Kidney (tissue), 14 donors: Measurements from ENCODE around the gene KIR2DL1. TPM values are rescaled to one million over a fixed set of nuclear protein-coding genes. Genes with fewer than 3 reads are reported as not detected.

Source experiments
- DNase-seq, 5 donors: peaks; one replicate each; pipeline ENCODE4 v3.0.0-alpha.2; 2013 to 2020
- FAIRE-seq: peaks from 2 replicates; lab custom pipeline; 2012; peaks lifted over from hg19 to GRCh38; lab: Jason Lieb, UNC
- H3K27ac ChIP-seq, 2 donors: one replicate each; pipeline ENCODE4 v1.7.0; 2013; ENCODE audit warnings: low read depth in 2 of 2, low read length in 2 of 2, inconsistent platforms in 1 of 2
- H3K27me3 ChIP-seq: one replicate; pipeline ENCODE4 v1.7.1; 2013; ENCODE audit warnings: low read length, inconsistent platforms; ENCODE audit not compliant: control insufficient read depth, insufficient read depth
- H3K36me3 ChIP-seq, 3 donors: one replicate each; pipeline versions ENCODE4 v1.7.0 to v1.7.1; 2013; ENCODE audit warnings: low read length in 3 of 3, control low read depth in 1 of 3, inconsistent platforms in 1 of 3; ENCODE audit not compliant: insufficient read depth in 3 of 3, control insufficient read depth in 2 of 3
- H3K4me1 ChIP-seq, 3 donors: one replicate each; pipeline versions ENCODE4 v1.7.0 to v1.7.1; 2013; ENCODE audit warnings: low read length in 3 of 3, inconsistent platforms in 1 of 3, low read depth in 1 of 3; ENCODE audit not compliant: control insufficient read depth in 2 of 3, insufficient read depth in 2 of 3
- H3K4me3 ChIP-seq, 3 donors: one replicate each; pipeline versions ENCODE4 v1.7.0 to v1.8.1; 2013; ENCODE audit warnings: low read length in 3 of 3, control low read depth in 1 of 3, inconsistent platforms in 1 of 3
- H3K9ac ChIP-seq, 3 donors: one replicate each; pipeline versions ENCODE4 v1.7.0 to v1.7.1; 2013; ENCODE audit warnings: low read length in 3 of 3, control low read depth in 1 of 3, inconsistent platforms in 1 of 3
- H3K9me3 ChIP-seq, 3 donors: one replicate each; pipeline versions ENCODE4 v1.7.0 to v1.7.1; 2013; ENCODE audit warnings: low read length in 3 of 3, control low read depth in 1 of 3, inconsistent platforms in 1 of 3; ENCODE audit not compliant: control insufficient read depth in 2 of 3, insufficient read depth in 1 of 3
- intact Hi-C: fragments of 100-400 bp; cut with DNase I; formaldehyde crosslinking; loops from one replicate; pipeline ENCODE4 v1.11.1; 2022
- polyA plus RNA-seq: library from polyadenylated mRNA; stranded (reverse); fragments of 350-450 nt; fragmentation: Illumina TruSeq; extraction: RNeasy Lipid Tissue Mini Kit (QIAGEN cat#74804); gene quantifications from one replicate; pipeline ENCODE4 v1.2.3, GENCODE V29; 2014; ENCODE audit warnings: low read depth, low replicate concordance; ENCODE audit not compliant: insufficient read depth
- total RNA-seq: library from RNA; stranded (reverse); fragmentation: NEBNext Ultra II Directional; extraction: Animal tissue kit (Norgen Biotek cat#: 25700); gene quantifications from one replicate; pipeline ENCODE4 v1.2.1, GENCODE V29; 2021
- TF ChIP-seq, protein P1 (sequence below): IDR thresholded peaks from 3 replicates; pipeline ENCODE4 v1.5.1; 2012; ENCODE audit warnings: mild to moderate bottlenecking, moderate library complexity, borderline replicate concordance; ENCODE audit not compliant: insufficient read depth; ENCODE audit errors: extremely low read depth
- donor health status: control.
- donor health status: control.
- donor health status: control.
- donor health status: control.
- donor health status: control.
- donor health status: DM: yes; HTN: yes; CAD: no.
- donor health status: Normal renal cell carcinoma (clear cell type).

Gene KIR2DL1
- total and polyA plus RNA-seq, 2 donors from 2014 or later: 0.25 TPM; not detected in 1

DNA sequence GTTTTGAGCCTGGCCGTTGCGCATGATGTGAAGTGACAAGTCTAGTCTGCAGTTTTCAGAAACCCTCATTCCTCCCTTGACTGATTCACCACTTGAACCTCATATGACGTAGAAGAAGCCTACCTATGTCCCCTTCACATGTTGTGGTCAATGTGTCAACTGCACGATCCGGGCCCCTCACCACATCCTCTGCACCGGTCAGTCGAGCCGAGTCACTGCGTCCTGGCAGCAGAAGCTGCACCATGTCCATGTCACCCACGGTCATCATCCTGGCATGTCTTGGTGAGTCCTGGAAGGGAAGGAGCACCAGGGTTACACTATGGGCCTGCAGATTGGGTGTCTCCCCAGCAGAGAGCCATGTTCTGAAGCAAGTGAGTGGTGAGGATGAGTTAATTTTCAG is 33.8 kb downstream of the KIR2DL1 start, which contains the start of gene KIR2DL4:
TSS of gene KIR2DL4 (plus strand) at position 201 of the 400 bp plus-strand sequence. CDS start at position 243, 42 bp downstream.
- no peak for FAIRE-seq
- no peak within 1 kb of the TSS for H3K9ac ChIP-seq
- intact Hi-C loops: no loop called here
- no peak for DNase-seq
- H3K9me3 ChIP-seq: peaks cover 0 to 2% (median 0%) of the 10 kb centered on the region in 3 donors
- no peak within 1 kb of the TSS for H3K4me3 ChIP-seq
- no peaks in the 10 kb centered on the region for H3K4me1 ChIP-seq
- no peak within 1 kb of the TSS for H3K27ac ChIP-seq
- H3K27me3 ChIP-seq: no peaks in the 10 kb centered on the region
- H3K36me3 ChIP-seq: no peaks in the 10 kb centered on the region
- TF ChIP-seq, protein P1, sequence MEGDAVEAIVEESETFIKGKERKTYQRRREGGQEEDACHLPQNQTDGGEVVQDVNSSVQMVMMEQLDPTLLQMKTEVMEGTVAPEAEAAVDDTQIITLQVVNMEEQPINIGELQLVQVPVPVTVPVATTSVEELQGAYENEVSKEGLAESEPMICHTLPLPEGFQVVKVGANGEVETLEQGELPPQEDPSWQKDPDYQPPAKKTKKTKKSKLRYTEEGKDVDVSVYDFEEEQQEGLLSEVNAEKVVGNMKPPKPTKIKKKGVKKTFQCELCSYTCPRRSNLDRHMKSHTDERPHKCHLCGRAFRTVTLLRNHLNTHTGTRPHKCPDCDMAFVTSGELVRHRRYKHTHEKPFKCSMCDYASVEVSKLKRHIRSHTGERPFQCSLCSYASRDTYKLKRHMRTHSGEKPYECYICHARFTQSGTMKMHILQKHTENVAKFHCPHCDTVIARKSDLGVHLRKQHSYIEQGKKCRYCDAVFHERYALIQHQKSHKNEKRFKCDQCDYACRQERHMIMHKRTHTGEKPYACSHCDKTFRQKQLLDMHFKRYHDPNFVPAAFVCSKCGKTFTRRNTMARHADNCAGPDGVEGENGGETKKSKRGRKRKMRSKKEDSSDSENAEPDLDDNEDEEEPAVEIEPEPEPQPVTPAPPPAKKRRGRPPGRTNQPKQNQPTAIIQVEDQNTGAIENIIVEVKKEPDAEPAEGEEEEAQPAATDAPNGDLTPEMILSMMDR: no peak

GRCh38 chr19:54804101-54804500 is 34.5 kb downstream of the KIR2DL1 start:
- Histone ChIP-seq H3K9ac (no peak overlapping the region), H3K36me3 (no peaks in the 10 kb centered on the region), H3K27me3 (no peaks in the 10 kb centered on the region), H3K27ac (no peak overlapping the region), H3K4me1 (no peaks in the 10 kb centered on the region), H3K4me3 (no peak overlapping the region), H3K9me3 (peaks cover 0 to 4% (median 0%) of the 10 kb centered on the region in 3 donors)
- TF ChIP-seq, protein P1: no peak
- intact Hi-C loops: no loop called here
- DNase-seq (no peak), FAIRE-seq (no peak)

DNA sequence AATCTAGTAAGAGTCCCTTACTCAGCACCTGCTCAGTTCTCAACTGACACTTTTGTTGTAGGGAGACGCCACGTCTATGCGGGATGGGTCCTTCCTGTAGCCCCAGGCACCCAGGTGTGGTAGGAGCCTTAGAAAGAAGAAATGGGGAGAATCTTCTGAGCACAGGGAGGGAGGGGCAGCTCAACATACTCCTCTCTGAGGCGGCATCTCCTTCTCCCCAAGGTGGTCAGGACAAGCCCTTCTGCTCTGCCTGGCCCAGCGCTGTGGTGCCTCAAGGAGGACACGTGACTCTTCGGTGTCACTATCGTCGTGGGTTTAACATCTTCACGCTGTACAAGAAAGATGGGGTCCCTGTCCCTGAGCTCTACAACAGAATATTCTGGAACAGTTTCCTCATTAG is 35.0 kb downstream of the KIR2DL1 start:
- no peak for DNase-seq
- intact Hi-C loops: no loop called here
- no peak overlapping the region for H3K4me3 ChIP-seq
- TF ChIP-seq, protein P1: no peak
- no peaks in the 10 kb centered on the region for H3K4me1 ChIP-seq
- no peaks in the 10 kb centered on the region for H3K27me3 ChIP-seq
- no peak overlapping the region for H3K9ac ChIP-seq
- FAIRE-seq: no peak
- no peak overlapping the region for H3K27ac ChIP-seq
- no peaks in the 10 kb centered on the region for H3K36me3 ChIP-seq
- peaks cover 0 to 4% (median 0%) of the 10 kb centered on the region in 3 donors for H3K9me3 ChIP-seq
